Colonic mucosa (tissue), 4 donors: ENCODE results near the gene EPHX1. TPM values are rescaled to one million over a fixed set of nuclear protein-coding genes. Genes with fewer than 3 reads are reported as not detected.

ENCODE experiments used
- DNase-seq: peaks from one replicate; pipeline ENCODE4 v3.0.0-alpha.2; 2020
- H3K27ac ChIP-seq: fragments of 200-600 bp; one replicate; pipeline ENCODE4 v1.8.0; 2021
- H3K27me3 ChIP-seq: fragments of 200-600 bp; one replicate; pipeline ENCODE4 v1.8.0; 2021
- H3K36me3 ChIP-seq: fragments of 200-600 bp; one replicate; pipeline ENCODE4 v1.8.0; 2021
- H3K4me1 ChIP-seq: fragments of 200-600 bp; one replicate; pipeline ENCODE4 v1.8.0; 2021; ENCODE audit warnings: mild to moderate bottlenecking
- H3K4me3 ChIP-seq: fragments of 200-600 bp; one replicate; pipeline ENCODE4 v1.8.0; 2021
- H3K9ac ChIP-seq, 2 donors: one replicate each; pipeline ENCODE4 v1.7.0; 2013; ENCODE audit warnings: control low read depth in 2 of 2, low read depth in 2 of 2, low read length in 2 of 2
- H3K9me3 ChIP-seq: fragments of 200-600 bp; one replicate; pipeline ENCODE4 v1.8.0; 2021
- intact Hi-C: fragments of 100-400 bp; cut with DNase I; formaldehyde crosslinking; loops from one replicate; pipeline ENCODE4 v1.14.1; 2022
- total RNA-seq, 2 donors: library from RNA; stranded (reverse); fragmentation: NEBNext Ultra II Directional in 1 of 2; extraction: Animal tissue kit (Norgen Biotek cat#: 25700) in 1 of 2; gene quantifications; one replicate each; pipeline ENCODE4 v1.2.1, GENCODE V29; 2021
- TF ChIP-seq, protein P1 (sequence below): fragments of 200-600 bp; IDR thresholded peaks from one replicate; pipeline ENCODE4 v1.8.0; 2022; ENCODE audit warnings: antibody characterized with exemption, mild to moderate bottlenecking
- donor health status: healthy.
- donor health status: DM: no; HTN: no; CAD: no.
- donor health status: DM: no; HTN: no; CAD: no.

EPHX1 gene
- total RNA-seq, 2 donors from 2014 or later = 58.0 to 61.9 TPM

DNA sequence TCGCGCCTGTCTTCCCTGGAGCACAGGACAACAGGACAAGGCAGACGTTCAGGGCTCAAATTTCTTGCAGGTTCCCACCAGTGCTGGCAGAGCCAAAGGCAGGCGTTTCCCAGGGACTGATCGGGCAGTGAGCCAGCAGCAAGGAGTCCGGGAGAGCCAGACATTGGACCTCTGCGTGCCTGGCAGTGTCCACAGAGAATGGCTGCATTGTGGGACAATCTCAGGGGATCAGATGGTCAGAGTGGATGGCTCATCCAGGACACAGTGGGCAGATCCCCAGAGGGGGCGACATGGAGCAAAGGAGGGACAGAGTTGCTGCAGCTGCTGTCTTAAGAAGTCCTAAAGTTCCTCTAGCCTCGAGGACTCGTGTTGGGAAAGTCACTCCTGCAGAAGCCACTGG, 67.7 kb downstream of the EPHX1 start:
- Histone ChIP-seq H3K27ac (peak overlapping the region; percentile 85), H3K36me3 (no peaks in the 10 kb centered on the region), H3K27me3 (no peaks in the 10 kb centered on the region), H3K9me3 (no peaks in the 10 kb centered on the region), H3K4me1 (peaks cover 22% of the 10 kb centered on the region), H3K9ac (peak overlapping the region in 1 of 2 donors; percentile 100), H3K4me3 (no peak overlapping the region)
- DNase-seq = peak; percentile 78
- intact Hi-C loops = no loop called here
- TF ChIP-seq, protein P1, sequence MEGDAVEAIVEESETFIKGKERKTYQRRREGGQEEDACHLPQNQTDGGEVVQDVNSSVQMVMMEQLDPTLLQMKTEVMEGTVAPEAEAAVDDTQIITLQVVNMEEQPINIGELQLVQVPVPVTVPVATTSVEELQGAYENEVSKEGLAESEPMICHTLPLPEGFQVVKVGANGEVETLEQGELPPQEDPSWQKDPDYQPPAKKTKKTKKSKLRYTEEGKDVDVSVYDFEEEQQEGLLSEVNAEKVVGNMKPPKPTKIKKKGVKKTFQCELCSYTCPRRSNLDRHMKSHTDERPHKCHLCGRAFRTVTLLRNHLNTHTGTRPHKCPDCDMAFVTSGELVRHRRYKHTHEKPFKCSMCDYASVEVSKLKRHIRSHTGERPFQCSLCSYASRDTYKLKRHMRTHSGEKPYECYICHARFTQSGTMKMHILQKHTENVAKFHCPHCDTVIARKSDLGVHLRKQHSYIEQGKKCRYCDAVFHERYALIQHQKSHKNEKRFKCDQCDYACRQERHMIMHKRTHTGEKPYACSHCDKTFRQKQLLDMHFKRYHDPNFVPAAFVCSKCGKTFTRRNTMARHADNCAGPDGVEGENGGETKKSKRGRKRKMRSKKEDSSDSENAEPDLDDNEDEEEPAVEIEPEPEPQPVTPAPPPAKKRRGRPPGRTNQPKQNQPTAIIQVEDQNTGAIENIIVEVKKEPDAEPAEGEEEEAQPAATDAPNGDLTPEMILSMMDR = peak; percentile 41

- DNase-seq = peak; percentile 52
- Histone ChIP-seq H3K9ac (peak overlapping the region in 1 of 2 donors; percentile 100), H3K27me3 (no peaks in the 10 kb centered on the region), H3K9me3 (no peaks in the 10 kb centered on the region), H3K27ac (peak overlapping the region; percentile 85), H3K36me3 (no peaks in the 10 kb centered on the region), H3K4me1 (peaks cover 22% of the 10 kb centered on the region), H3K4me3 (no peak overlapping the region)
- intact Hi-C loops = no loop called here
- TF ChIP-seq, protein P1 = no peak
Measured at GRCh38 chr1:225878282-225878681, 68.4 kb downstream of the EPHX1 start.

DNA sequence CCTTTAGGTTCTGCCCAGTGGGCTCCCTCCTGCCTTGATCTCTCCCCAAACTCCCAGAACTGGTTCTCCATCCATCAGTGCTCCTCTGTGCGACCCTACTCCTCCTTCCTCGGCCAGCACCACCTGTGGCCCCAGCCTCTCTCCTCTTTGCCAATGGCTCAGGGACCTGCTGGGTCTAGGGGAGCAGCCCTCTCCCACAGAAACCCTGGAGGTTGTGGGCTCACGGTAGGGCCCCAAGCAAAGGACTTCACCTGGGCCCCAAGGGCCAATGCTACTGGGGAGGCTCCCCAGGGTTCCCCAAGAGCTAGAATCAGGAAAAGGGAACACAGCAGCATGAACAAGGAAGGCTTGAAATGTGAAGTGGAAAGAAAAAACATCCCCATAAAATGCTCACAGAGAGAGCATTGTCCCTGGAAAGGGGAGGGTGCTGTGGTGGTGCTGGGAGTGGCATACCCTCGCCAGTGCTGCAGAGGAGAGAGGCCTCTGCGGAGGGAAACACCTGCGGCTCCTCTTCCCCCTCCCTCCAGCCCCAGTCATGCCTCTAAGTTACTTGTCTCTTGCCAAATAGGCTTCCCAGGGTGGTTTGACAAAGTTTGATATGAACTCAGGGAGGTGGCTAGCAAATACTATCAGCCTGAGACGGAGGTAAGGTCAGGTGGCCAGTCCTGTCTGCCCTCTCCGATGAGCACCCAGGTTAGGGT, 69.7 kb downstream of the EPHX1 start:
- peak overlapping the region; percentile 95 for H3K27ac ChIP-seq
- no peaks in the 10 kb centered on the region for H3K36me3 ChIP-seq
- H3K27me3 ChIP-seq = no peaks in the 10 kb centered on the region
- peak overlapping the region; percentile 51 to 100 for H3K9ac ChIP-seq
- no peaks in the 10 kb centered on the region for H3K9me3 ChIP-seq
- intact Hi-C loops = no loop called here
- TF ChIP-seq, protein P1 = no peak
- H3K4me1 ChIP-seq = peaks cover 22% of the 10 kb centered on the region
- H3K4me3 ChIP-seq = no peak overlapping the region
- DNase-seq = peak; percentile 81

DNA sequence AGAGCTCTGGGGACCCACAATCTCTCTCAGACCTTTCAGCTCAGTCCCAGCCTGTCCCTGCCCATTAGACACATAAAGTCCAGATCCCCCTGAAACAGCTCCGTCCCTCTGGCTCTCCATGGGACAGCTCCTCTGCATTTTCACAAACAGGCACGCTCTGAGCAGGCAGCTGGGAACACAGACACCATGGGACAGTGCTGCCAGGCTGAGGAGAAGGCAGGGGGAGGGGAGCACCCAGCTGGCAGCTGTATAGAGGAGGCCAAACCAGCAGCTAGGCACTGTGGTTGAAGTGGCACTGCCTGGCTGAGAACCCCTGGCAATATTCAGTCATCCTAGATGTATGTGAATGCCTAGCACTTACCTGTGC, 70.3 kb downstream of the EPHX1 start:
- Histone ChIP-seq H3K9ac (peak overlapping the region; percentile 51 to 100), H3K4me3 (peak overlapping the region; percentile 73), H3K9me3 (no peaks in the 10 kb centered on the region), H3K36me3 (no peaks in the 10 kb centered on the region), H3K27ac (peak overlapping the region; percentile 95), H3K27me3 (no peaks in the 10 kb centered on the region), H3K4me1 (peaks cover 22% of the 10 kb centered on the region)
- DNase-seq = no peak
- intact Hi-C loops = no loop called here
- TF ChIP-seq, protein P1 = no peak

DNA sequence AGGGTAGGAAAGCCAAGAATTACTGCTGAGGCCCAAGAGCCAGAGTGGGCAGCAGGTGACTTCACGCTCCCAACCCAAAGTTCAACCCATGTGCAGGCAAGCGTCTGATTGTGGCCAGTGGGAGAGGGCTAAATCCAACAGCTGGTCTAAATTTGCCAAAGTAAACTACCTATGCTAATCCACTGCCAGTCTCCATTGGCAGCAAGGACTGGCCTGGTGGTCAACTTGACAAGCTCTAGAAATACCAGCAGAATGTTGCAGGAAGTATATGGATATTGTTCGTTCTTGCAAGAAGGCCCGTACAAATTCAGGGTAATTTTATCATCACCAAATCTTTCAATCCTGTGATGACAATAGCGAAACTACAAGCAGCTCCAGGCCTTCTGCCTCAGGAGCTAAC, 70.7 kb downstream of the EPHX1 start:
- peak overlapping the region; percentile 73 for H3K4me3 ChIP-seq
- intact Hi-C loops = no loop called here

More for the DNA sequence above, 70.7 kb downstream of the EPHX1 start:
- peak overlapping the region; percentile 48 to 100 for H3K9ac ChIP-seq
- no peaks in the 10 kb centered on the region for H3K9me3 ChIP-seq
- DNase-seq = peak; percentile 45
- H3K27me3 ChIP-seq = no peaks in the 10 kb centered on the region
- peaks cover 22% of the 10 kb centered on the region for H3K4me1 ChIP-seq
- no peaks in the 10 kb centered on the region for H3K36me3 ChIP-seq
- TF ChIP-seq, protein P1 = no peak
- peak overlapping the region; percentile 95 for H3K27ac ChIP-seq
